HepG2 (cell line): ENCODE data around the gene IL2RA. TPM values are rescaled to one million over a fixed set of nuclear protein-coding genes. Genes with fewer than 3 reads are reported as not detected.

Experiments used
- ATF7 ChIP-seq, 2 experiments: fragments of 450-650 bp in 1 of 2; sonication (generic) in 1 of 2; formaldehyde crosslinking in 1 of 2; IDR thresholded peaks; 2 replicates each; pipeline versions ENCODE4 v1.4.0 to v1.6.1; 2016 to 2020; ENCODE audit warnings: antibody characterized with exemption in 1 of 2, mild to moderate bottlenecking in 1 of 2, missing genetic modification reagents in 1 of 2
- BHLHE40 ChIP-seq: IDR thresholded peaks from 2 replicates; pipeline ENCODE4 v1.6.1; 2011; ENCODE audit warnings: low read length, improper control_type of control experiment
- BRCA1 ChIP-seq: sonication (generic); formaldehyde crosslinking; IDR thresholded peaks from 2 replicates; pipeline ENCODE4 v1.4.0; 2020; ENCODE audit warnings: missing genetic modification reagents
- CBX1 ChIP-seq: IDR thresholded peaks from one replicate; pipeline ENCODE4 v1.6.1; 2016; ENCODE audit warnings: antibody characterized with exemption, low read depth
- EED ChIP-seq: sonication (generic); formaldehyde crosslinking; IDR thresholded peaks from 2 replicates; pipeline ENCODE4 v1.5.0; 2020; ENCODE audit warnings: mild to moderate bottlenecking, missing genetic modification reagents
- KAT7 ChIP-seq: IDR thresholded peaks from 2 replicates; pipeline ENCODE4 v1.6.1; 2018; ENCODE audit warnings: borderline replicate concordance, missing compliant biosample characterization
- KLF15 ChIP-seq: sonication (generic); formaldehyde crosslinking; IDR thresholded peaks from 2 replicates; pipeline ENCODE4 v1.8.1; 2023; ENCODE audit warnings: borderline replicate concordance, mild to moderate bottlenecking, inconsistent platforms, missing genetic modification reagents, mixed read lengths
- MEF2D ChIP-seq: sonication (generic); formaldehyde crosslinking; IDR thresholded peaks from 2 replicates; pipeline ENCODE4 v1.5.1; 2020; ENCODE audit warnings: mild to moderate bottlenecking, missing genetic modification reagents
- NFYB ChIP-seq: sonication (generic); formaldehyde crosslinking; IDR thresholded peaks from 2 replicates; pipeline ENCODE4 v1.4.0; 2020; ENCODE audit warnings: missing genetic modification reagents
- NR2F6 ChIP-seq, 2 experiments: IDR thresholded peaks; 2 replicates each; pipeline ENCODE4 v1.6.1; 2016; ENCODE audit warnings: antibody characterized with exemption in 1 of 2, mild to moderate bottlenecking in 1 of 2
- TOE1 ChIP-seq: sonication (generic); formaldehyde crosslinking; IDR thresholded peaks from 2 replicates; pipeline ENCODE4 v1.4.0; 2020; ENCODE audit warnings: mild to moderate bottlenecking, missing genetic modification reagents
- TRIM24 ChIP-seq: sonication (generic); formaldehyde crosslinking; IDR thresholded peaks from 2 replicates; pipeline ENCODE4 v1.8.0; 2022; ENCODE audit warnings: mild to moderate bottlenecking, missing genetic modification reagents
- ZMYM4 ChIP-seq: sonication (generic); formaldehyde crosslinking; IDR thresholded peaks from 2 replicates; pipeline ENCODE4 v1.8.1; 2023; ENCODE audit warnings: mild to moderate bottlenecking, missing genetic modification reagents
- ZNF274 ChIP-seq: sonication (generic); formaldehyde crosslinking; IDR thresholded peaks from 2 replicates; pipeline ENCODE4 v1.5.1; 2020; ENCODE audit warnings: mild to moderate bottlenecking, missing genetic modification reagents
- ZNF317 ChIP-seq: sonication (generic); formaldehyde crosslinking; IDR thresholded peaks from 2 replicates; pipeline ENCODE4 v1.5.0; 2020; ENCODE audit warnings: mild to moderate bottlenecking, missing genetic modification reagents
- ZNF337 ChIP-seq: sonication (generic); formaldehyde crosslinking; IDR thresholded peaks from 2 replicates; pipeline ENCODE4 v1.5.1; 2020; ENCODE audit warnings: missing genetic modification reagents, low read depth, mild to moderate bottlenecking, borderline replicate concordance
- ZNF550 ChIP-seq: sonication (generic); formaldehyde crosslinking; IDR thresholded peaks from 2 replicates; pipeline ENCODE4 v1.4.0; 2020; ENCODE audit warnings: mild to moderate bottlenecking, missing genetic modification reagents, borderline replicate concordance
- ZNF605 ChIP-seq: sonication (generic); formaldehyde crosslinking; IDR thresholded peaks from 2 replicates; pipeline ENCODE4 v1.8.0; 2022; ENCODE audit warnings: mild to moderate bottlenecking, missing genetic modification reagents
- ZNF713 ChIP-seq: sonication (generic); formaldehyde crosslinking; IDR thresholded peaks from 2 replicates; pipeline ENCODE4 v1.4.0; 2020; ENCODE audit warnings: mild to moderate bottlenecking, missing genetic modification reagents
- ZNF788 ChIP-seq: sonication (generic); formaldehyde crosslinking; IDR thresholded peaks from 2 replicates; pipeline ENCODE4 v1.5.0; 2020; ENCODE audit warnings: mild to moderate bottlenecking, missing genetic modification reagents, borderline replicate concordance
- polyA plus RNA-seq, 8 experiments: library from polyadenylated mRNA; depleted of rRNA in 3 of 8; stranded (reverse) in 7 of 8; unstranded in 1 of 8; fragments of >200 nt; fragmentation: Illumina TruSeq in 4 of 8; extraction: Trizol in 4 of 8; gene quantifications; 2 replicates each; pipeline versions ENCODE4 v1.2.1 to v1.2.3, GENCODE V29; 2011 to 2016; ENCODE audit warnings: low read depth in 4 of 8, missing spikeins in 1 of 8, mixed read lengths in 1 of 8; ENCODE audit not compliant: insufficient read depth in 1 of 8
- total RNA-seq, 5 experiments: library from RNA; depleted of rRNA; stranded (reverse); fragments of >200 nt; fragmentation: Illumina TruSeq; extraction: Trizol; gene quantifications; 2 replicates each; pipeline ENCODE4 v1.2.3, GENCODE V29; 2016; ENCODE audit warnings: low read depth in 1 of 5
- TF ChIP-seq, protein P1 (sequence below): sonication (generic); formaldehyde crosslinking; IDR thresholded peaks from 2 replicates; pipeline ENCODE4 v1.9.0; 2021; ENCODE audit warnings: mild to moderate bottlenecking, missing genetic modification reagents
- TF ChIP-seq, protein P2 (sequence below): sonication (generic); formaldehyde crosslinking; IDR thresholded peaks from 2 replicates; pipeline ENCODE4 v1.8.1; 2022; ENCODE audit warnings: mild to moderate bottlenecking, missing genetic modification reagents

The IL2RA gene
- total and polyA plus RNA-seq, 2 of the 13 experiments (the other 11 are each of a cell fraction or from before 2014, with no cell fraction given), result not detected

- peak; percentile 81 for TF ChIP-seq NR2F6 (IDR thresholded peaks at IDR 0.05)
- peak; percentile 55; the same call in 1 of the 2 replicates for TF ChIP-seq NR2F6 (CRISPR knock-in tag; IDR thresholded peaks at IDR 0.05)
- TF ChIP-seq ZNF788 (CRISPR knock-in tag), result no peak
- no peak for TF ChIP-seq TRIM24 (CRISPR knock-in tag)
- TF ChIP-seq ZNF605 (CRISPR knock-in tag), result peak; percentile 90
- TF ChIP-seq BRCA1 (CRISPR knock-in tag), result peak; percentile 67; the same call in 1 of the 2 replicates
- peak; percentile 73; the same call in 1 of the 2 replicates for TF ChIP-seq ZNF274 (CRISPR knock-in tag)
- peak; percentile 65 for TF ChIP-seq ZMYM4 (CRISPR knock-in tag)
- TF ChIP-seq ZNF337 (CRISPR knock-in tag), result no peak
- no peak for TF ChIP-seq CBX1
- TF ChIP-seq, protein P1, sequence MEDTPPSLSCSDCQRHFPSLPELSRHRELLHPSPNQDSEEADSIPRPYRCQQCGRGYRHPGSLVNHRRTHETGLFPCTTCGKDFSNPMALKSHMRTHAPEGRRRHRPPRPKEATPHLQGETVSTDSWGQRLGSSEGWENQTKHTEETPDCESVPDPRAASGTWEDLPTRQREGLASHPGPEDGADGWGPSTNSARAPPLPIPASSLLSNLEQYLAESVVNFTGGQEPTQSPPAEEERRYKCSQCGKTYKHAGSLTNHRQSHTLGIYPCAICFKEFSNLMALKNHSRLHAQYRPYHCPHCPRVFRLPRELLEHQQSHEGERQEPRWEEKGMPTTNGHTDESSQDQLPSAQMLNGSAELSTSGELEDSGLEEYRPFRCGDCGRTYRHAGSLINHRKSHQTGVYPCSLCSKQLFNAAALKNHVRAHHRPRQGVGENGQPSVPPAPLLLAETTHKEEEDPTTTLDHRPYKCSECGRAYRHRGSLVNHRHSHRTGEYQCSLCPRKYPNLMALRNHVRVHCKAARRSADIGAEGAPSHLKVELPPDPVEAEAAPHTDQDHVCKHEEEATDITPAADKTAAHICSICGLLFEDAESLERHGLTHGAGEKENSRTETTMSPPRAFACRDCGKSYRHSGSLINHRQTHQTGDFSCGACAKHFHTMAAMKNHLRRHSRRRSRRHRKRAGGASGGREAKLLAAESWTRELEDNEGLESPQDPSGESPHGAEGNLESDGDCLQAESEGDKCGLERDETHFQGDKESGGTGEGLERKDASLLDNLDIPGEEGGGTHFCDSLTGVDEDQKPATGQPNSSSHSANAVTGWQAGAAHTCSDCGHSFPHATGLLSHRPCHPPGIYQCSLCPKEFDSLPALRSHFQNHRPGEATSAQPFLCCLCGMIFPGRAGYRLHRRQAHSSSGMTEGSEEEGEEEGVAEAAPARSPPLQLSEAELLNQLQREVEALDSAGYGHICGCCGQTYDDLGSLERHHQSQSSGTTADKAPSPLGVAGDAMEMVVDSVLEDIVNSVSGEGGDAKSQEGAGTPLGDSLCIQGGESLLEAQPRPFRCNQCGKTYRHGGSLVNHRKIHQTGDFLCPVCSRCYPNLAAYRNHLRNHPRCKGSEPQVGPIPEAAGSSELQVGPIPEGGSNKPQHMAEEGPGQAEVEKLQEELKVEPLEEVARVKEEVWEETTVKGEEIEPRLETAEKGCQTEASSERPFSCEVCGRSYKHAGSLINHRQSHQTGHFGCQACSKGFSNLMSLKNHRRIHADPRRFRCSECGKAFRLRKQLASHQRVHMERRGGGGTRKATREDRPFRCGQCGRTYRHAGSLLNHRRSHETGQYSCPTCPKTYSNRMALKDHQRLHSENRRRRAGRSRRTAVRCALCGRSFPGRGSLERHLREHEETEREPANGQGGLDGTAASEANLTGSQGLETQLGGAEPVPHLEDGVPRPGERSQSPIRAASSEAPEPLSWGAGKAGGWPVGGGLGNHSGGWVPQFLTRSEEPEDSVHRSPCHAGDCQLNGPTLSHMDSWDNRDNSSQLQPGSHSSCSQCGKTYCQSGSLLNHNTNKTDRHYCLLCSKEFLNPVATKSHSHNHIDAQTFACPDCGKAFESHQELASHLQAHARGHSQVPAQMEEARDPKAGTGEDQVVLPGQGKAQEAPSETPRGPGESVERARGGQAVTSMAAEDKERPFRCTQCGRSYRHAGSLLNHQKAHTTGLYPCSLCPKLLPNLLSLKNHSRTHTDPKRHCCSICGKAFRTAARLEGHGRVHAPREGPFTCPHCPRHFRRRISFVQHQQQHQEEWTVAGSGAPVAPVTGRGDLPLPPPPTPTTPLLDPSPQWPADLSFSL (CRISPR knock-in tag), result peak; percentile 87
- no peak for TF ChIP-seq EED (CRISPR knock-in tag)
- TF ChIP-seq ZNF550 (CRISPR knock-in tag), result no peak
- peak; percentile 68; the same call in 1 of the 2 replicates for TF ChIP-seq ZNF317 (CRISPR knock-in tag)
- TF ChIP-seq, protein P2, sequence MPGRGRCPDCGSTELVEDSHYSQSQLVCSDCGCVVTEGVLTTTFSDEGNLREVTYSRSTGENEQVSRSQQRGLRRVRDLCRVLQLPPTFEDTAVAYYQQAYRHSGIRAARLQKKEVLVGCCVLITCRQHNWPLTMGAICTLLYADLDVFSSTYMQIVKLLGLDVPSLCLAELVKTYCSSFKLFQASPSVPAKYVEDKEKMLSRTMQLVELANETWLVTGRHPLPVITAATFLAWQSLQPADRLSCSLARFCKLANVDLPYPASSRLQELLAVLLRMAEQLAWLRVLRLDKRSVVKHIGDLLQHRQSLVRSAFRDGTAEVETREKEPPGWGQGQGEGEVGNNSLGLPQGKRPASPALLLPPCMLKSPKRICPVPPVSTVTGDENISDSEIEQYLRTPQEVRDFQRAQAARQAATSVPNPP (CRISPR knock-in tag), result no peak
- TF ChIP-seq NFYB (CRISPR knock-in tag), result peak; percentile 32; the same call in 1 of the 2 replicates
- TF ChIP-seq MEF2D (CRISPR knock-in tag), result peak; percentile 61; the same call in 1 of the 2 replicates
- TF ChIP-seq TOE1 (CRISPR knock-in tag), result no peak
- peak; percentile 61; the same call in 1 of the 2 replicates for TF ChIP-seq BHLHE40
- peak; percentile 4; the same call in 1 of the 2 replicates for TF ChIP-seq ATF7 (IDR thresholded peaks at IDR 0.05)
- TF ChIP-seq ATF7 (CRISPR knock-in tag; IDR thresholded peaks at IDR 0.05), result no peak
- TF ChIP-seq ZNF713 (CRISPR knock-in tag), result no peak
- no peak for TF ChIP-seq KAT7 (CRISPR knock-in tag)
- TF ChIP-seq KLF15 (CRISPR knock-in tag), result no peak
These were observed 93.3 kb downstream of the IL2RA start (continued) for GRCh38 chr10:5968681-5969453.
